ENCODE results near the gene AKR1D1.

AKR1D1 gene

DNA sequence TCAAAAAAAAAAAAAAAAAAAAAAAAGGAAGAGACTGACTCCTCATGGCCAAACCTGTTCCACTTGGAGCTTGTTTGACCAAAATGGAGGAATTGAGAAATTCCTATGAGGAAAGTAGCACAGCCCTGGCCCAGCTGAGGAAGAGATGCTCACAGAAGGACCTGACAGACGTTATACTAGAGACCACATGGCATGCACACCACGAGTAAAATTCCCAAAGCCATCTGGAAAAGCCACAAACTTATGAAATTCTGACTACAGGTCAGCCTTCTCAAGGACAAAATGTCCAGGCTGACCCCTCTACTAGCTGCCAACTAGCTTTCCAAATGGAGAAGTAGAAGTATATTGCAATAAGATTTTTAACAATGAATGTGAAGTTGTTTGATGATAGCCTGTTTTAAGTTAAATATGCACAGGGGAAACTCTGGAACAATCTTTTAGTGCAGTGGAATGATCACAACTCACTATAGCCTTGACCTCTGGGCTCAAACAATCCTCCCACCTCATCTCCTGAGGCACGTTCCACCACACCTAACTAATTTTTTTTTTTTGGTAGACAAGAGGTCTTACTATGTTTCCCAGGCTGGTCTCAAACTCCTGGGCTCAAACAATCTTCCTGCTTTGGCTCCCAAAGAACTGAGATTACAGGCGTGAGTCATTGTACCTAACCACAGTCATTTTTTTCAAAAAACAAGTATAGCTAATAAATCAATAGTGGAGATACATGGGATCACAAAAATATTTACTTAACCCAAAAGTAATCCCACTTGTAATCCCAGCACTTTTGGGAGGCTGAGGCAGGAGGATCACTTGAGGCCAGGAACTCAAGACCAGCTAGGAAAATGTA is 75.7 kb downstream of the AKR1D1 start:
- H3K4me1 ChIP-seq (ENCODE audit: insufficient read depth, low read length): no peaks in the 10 kb centered on the region
- H3K9ac ChIP-seq (ENCODE audit: low read depth, low read length): no peak overlapping the region
- H3K9me3 ChIP-seq (ENCODE audit: control insufficient read depth, insufficient read depth, low read length): no peaks in the 10 kb centered on the region; the same call in 1 of the 2 replicates
- H3K36me3 ChIP-seq (ENCODE audit: insufficient read depth, low read length): no peaks in the 10 kb centered on the region

GRCh38 chr7:138154661-138155060 is 78.4 kb downstream of the AKR1D1 start:
- no peaks in the 10 kb centered on the region for H3K9me3 ChIP-seq (ENCODE audit: control insufficient read depth, insufficient read depth, low read length)
- no peaks in the 10 kb centered on the region for H3K4me1 ChIP-seq (ENCODE audit: insufficient read depth, low read length)
- no peak overlapping the region for H3K9ac ChIP-seq (ENCODE audit: low read depth, low read length)
- H3K36me3 ChIP-seq (ENCODE audit: insufficient read depth, low read length): no peaks in the 10 kb centered on the region

GRCh38 chr7:138157702-138158101 is 81.4 kb downstream of the AKR1D1 start:
- H3K9ac ChIP-seq (ENCODE audit: low read depth, low read length): no peak overlapping the region
- no peaks in the 10 kb centered on the region for H3K4me1 ChIP-seq (ENCODE audit: insufficient read depth, low read length)
- H3K9me3 ChIP-seq (ENCODE audit: control insufficient read depth, insufficient read depth, low read length): no peaks in the 10 kb centered on the region; the same call in 1 of the 2 replicates
- H3K36me3 ChIP-seq (ENCODE audit: insufficient read depth, low read length): no peaks in the 10 kb centered on the region

GRCh38 chr7:138158739-138159528 is 82.7 kb downstream of the AKR1D1 start:
- Histone ChIP-seq H3K9ac (ENCODE audit: low read depth, low read length) (no peak overlapping the region), H3K36me3 (ENCODE audit: insufficient read depth, low read length) (no peaks in the 10 kb centered on the region), H3K4me1 (ENCODE audit: insufficient read depth, low read length) (no peaks in the 10 kb centered on the region), H3K9me3 (ENCODE audit: control insufficient read depth, insufficient read depth, low read length) (peaks cover 9% of the 10 kb centered on the region)

GRCh38 chr7:138161600-138162081 is 85.4 kb downstream of the AKR1D1 start:
- Histone ChIP-seq H3K4me1 (ENCODE audit: insufficient read depth, low read length) (0 out of 2 replicates have a peak, but pooled peaks cover 5% of the 10 kb centered on the region), H3K9ac (ENCODE audit: low read depth, low read length) (no peak overlapping the region), H3K9me3 (ENCODE audit: control insufficient read depth, insufficient read depth, low read length) (peaks cover 32% of the 10 kb centered on the region), H3K36me3 (ENCODE audit: insufficient read depth, low read length) (no peaks in the 10 kb centered on the region)

DNA sequence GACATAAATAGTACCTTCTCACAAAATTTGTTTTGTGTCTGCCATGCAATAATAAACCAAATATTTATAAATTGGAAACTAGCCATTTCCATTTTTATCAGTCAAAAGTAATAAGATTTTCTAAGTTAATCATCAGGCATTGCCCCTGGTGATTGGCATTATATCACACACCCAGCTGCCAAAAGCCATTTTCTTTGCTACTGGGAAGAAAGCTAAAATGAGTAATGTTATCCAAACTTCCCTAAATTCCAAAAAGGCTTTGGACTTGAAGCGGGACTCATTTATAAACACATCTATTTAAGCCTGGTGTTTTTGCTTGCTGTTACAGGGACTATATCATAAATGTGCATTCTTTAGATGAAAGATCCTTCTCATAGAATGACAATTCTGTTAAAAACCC is 86.0 kb downstream of the AKR1D1 start:
- H3K4me1 ChIP-seq (ENCODE audit: insufficient read depth, low read length): 0 out of 2 replicates have a peak, but pooled peaks cover 11% of the 10 kb centered on the region
- peaks cover 32% of the 10 kb centered on the region for H3K9me3 ChIP-seq (ENCODE audit: control insufficient read depth, insufficient read depth, low read length)
- no peak overlapping the region for H3K9ac ChIP-seq (ENCODE audit: low read depth, low read length)
- H3K36me3 ChIP-seq (ENCODE audit: insufficient read depth, low read length): no peaks in the 10 kb centered on the region

GRCh38 chr7:138163800-138164199 is 87.5 kb downstream of the AKR1D1 start:
- Histone ChIP-seq H3K36me3 (ENCODE audit: insufficient read depth, low read length) (no peaks in the 10 kb centered on the region), H3K9me3 (ENCODE audit: control insufficient read depth, insufficient read depth, low read length) (peaks cover 32% of the 10 kb centered on the region), H3K9ac (ENCODE audit: low read depth, low read length) (no peak overlapping the region), H3K4me1 (ENCODE audit: insufficient read depth, low read length) (peaks cover 24% of the 10 kb centered on the region)

DNA sequence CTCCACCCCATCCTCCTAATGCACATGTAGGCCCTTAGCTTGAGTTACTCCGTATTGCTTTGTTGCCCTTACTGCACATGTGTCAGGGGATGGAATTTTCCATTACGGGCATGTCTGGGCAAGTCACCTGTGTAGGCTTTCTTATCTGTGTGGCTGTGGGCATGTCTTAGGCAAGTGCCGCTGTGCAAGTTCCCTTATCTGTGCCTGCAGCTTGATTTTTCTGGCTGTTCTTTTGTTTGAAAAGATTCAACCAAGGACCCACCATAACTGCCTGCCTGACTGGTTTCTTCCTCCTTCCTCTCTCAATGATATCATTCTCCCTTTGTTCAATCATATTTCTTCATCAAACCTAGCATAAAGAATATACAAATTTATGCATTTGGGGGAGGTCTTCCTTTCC is 88.5 kb downstream of the AKR1D1 start:
- Histone ChIP-seq H3K36me3 (ENCODE audit: insufficient read depth, low read length) (no peaks in the 10 kb centered on the region), H3K9ac (ENCODE audit: low read depth, low read length) (no peak overlapping the region), H3K4me1 (ENCODE audit: insufficient read depth, low read length) (peaks cover 27% of the 10 kb centered on the region), H3K9me3 (ENCODE audit: control insufficient read depth, insufficient read depth, low read length) (peaks cover 32% of the 10 kb centered on the region)

DNA sequence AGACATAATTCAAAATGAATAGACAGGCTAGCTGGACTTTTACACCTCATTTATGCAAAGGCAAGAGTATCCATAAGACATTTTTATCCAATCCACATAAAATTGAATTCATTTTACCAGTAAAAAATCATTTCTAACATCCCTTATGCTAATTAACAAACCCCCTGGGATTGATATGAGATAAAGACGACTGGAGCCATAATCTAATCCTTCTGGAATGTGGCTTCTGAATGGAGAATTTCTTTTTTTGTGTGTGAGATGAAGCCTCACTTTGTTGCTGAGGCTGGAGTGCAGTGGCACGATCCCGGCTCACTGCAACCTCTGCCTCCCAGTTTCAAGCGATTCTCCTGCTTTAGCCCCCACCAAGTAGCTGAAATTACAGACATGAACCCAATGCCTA is 90.4 kb downstream of the AKR1D1 start:
- Histone ChIP-seq H3K36me3 (ENCODE audit: insufficient read depth, low read length) (no peaks in the 10 kb centered on the region), H3K9me3 (ENCODE audit: control insufficient read depth, insufficient read depth, low read length) (peaks cover 32% of the 10 kb centered on the region), H3K4me1 (ENCODE audit: insufficient read depth, low read length) (peaks cover 43% of the 10 kb centered on the region), H3K9ac (ENCODE audit: low read depth, low read length) (no peak overlapping the region)

DNA sequence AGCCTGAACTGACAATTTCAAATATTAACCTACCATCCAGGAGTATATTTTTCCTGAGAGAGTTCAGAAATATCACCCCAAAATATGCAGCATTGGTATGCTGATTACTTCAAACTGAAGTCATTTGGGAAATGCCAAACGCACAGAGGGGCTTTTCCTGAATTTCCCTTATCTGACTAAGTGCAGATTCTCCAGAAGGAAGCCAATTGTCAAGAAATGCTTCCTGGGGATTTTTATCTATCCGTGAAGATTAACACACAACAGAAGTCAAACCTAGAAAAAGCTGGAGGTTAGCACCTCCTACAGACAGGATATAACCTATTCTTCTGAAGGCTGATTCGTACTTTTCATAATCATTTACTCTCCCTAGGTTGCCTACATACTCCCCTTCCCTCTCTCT is 91.0 kb downstream of the AKR1D1 start:
- peaks cover 48% of the 10 kb centered on the region for H3K4me1 ChIP-seq (ENCODE audit: insufficient read depth, low read length)
- H3K9ac ChIP-seq (ENCODE audit: low read depth, low read length): no peak overlapping the region
- H3K36me3 ChIP-seq (ENCODE audit: insufficient read depth, low read length): no peaks in the 10 kb centered on the region
- peaks cover 32% of the 10 kb centered on the region for H3K9me3 ChIP-seq (ENCODE audit: control insufficient read depth, insufficient read depth, low read length)

- Histone ChIP-seq H3K4me1 (ENCODE audit: insufficient read depth, low read length) (peaks cover 49% of the 10 kb centered on the region), H3K9me3 (ENCODE audit: control insufficient read depth, insufficient read depth, low read length) (peaks cover 32% of the 10 kb centered on the region), H3K36me3 (ENCODE audit: insufficient read depth, low read length) (no peaks in the 10 kb centered on the region), H3K9ac (ENCODE audit: low read depth, low read length) (peak overlapping the region; percentile 17; the same call in 1 of the 2 replicates)
Measured at GRCh38 chr7:138167869-138168296, 91.6 kb downstream of the AKR1D1 start.
